PFSK-1 (cell line): ENCODE measurements around the gene LRRC26.

Experiments used
- FOXP2 ChIP-seq: optimal IDR thresholded peaks from 2 replicates; pipeline ENCODE3; 2011; ENCODE audit warnings: borderline replicate concordance, control low read depth, inconsistent platforms; ENCODE audit not compliant: insufficient read depth; ENCODE audit errors: extremely low read length, extremely low read depth
- POLR2AphosphoS5 ChIP-seq: IDR thresholded peaks from 2 replicates; pipeline ENCODE4 v1.6.1; 2012; ENCODE audit warnings: low read depth, mild to moderate bottlenecking, control low read depth, low read length, moderate library complexity
- SIN3A ChIP-seq: IDR thresholded peaks from 2 replicates; pipeline ENCODE4 v1.6.1; 2012; ENCODE audit warnings: mild to moderate bottlenecking, low read length, moderate library complexity, borderline replicate concordance; ENCODE audit not compliant: insufficient read depth
- TAF1 ChIP-seq: IDR thresholded peaks from 2 replicates; pipeline ENCODE4 v1.6.1; 2012; ENCODE audit warnings: low read length, control low read depth, borderline replicate concordance; ENCODE audit not compliant: insufficient read depth
- TF ChIP-seq, protein P1 (sequence below), 2 experiments: IDR thresholded peaks; 2 replicates each; pipeline versions ENCODE4 v1.6.1 to v1.8.0; 2011 to 2012; ENCODE audit warnings: low read depth in 2 of 2, low read length in 2 of 2, control low read depth in 1 of 2, inconsistent platforms in 1 of 2, mild to moderate bottlenecking in 1 of 2, moderate library complexity in 1 of 2; ENCODE audit not compliant: insufficient read depth in 1 of 2

Gene LRRC26

DNA sequence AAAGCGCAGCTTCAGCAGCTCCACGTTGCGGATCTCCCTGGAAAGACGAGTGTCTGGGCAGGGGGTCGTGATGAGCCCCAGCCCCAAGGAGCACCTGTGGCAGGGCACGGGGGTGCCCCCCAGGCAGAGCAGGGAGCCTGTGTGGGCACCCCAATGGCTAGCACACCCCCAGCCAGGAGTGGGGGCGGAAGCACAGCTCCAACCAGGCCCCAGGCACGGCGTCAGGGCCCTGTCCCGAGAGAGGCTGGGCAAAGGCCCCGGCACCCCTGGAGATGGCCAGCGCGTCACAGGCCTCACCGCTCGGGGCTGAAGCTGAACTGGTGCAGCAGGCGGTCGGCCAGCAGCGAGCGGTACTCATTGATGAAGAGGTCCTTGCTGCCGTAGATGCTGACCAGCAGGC, 10.6 kb upstream of the LRRC26 start:
- TF ChIP-seq, protein P1, sequence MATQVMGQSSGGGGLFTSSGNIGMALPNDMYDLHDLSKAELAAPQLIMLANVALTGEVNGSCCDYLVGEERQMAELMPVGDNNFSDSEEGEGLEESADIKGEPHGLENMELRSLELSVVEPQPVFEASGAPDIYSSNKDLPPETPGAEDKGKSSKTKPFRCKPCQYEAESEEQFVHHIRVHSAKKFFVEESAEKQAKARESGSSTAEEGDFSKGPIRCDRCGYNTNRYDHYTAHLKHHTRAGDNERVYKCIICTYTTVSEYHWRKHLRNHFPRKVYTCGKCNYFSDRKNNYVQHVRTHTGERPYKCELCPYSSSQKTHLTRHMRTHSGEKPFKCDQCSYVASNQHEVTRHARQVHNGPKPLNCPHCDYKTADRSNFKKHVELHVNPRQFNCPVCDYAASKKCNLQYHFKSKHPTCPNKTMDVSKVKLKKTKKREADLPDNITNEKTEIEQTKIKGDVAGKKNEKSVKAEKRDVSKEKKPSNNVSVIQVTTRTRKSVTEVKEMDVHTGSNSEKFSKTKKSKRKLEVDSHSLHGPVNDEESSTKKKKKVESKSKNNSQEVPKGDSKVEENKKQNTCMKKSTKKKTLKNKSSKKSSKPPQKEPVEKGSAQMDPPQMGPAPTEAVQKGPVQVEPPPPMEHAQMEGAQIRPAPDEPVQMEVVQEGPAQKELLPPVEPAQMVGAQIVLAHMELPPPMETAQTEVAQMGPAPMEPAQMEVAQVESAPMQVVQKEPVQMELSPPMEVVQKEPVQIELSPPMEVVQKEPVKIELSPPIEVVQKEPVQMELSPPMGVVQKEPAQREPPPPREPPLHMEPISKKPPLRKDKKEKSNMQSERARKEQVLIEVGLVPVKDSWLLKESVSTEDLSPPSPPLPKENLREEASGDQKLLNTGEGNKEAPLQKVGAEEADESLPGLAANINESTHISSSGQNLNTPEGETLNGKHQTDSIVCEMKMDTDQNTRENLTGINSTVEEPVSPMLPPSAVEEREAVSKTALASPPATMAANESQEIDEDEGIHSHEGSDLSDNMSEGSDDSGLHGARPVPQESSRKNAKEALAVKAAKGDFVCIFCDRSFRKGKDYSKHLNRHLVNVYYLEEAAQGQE (IDR thresholded peaks at IDR 0.05; ENCODE audit: insufficient read depth in 1 of 2, low read depth in 2 of 2, low read length in 2 of 2) = no peak
- TF ChIP-seq POLR2AphosphoS5 (no peak), SIN3A (no peak), TAF1 (no peak), FOXP2 (no peak)

DNA sequence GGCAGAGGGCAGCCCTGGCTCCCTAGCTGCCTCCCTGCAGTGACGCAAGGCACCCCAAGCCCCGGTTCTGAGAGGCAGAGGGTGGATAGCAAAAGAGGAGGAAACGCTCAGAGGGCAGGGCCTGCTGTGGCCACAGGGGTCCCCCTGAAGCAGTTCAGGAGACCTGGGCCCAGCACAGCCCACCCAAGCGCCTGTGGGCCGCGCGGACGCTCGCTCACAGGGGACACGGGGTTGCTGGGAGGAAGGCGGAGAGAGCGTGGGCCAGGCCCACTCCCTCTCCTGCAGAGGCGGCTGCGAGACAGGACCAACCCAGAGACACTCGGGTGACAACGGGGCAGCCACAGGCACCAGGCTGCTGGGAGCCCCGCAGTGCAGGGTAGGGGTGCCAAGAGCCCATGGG, 9.9 kb upstream of the LRRC26 start:
- TF ChIP-seq, protein P1 (IDR thresholded peaks at IDR 0.05; ENCODE audit: insufficient read depth in 1 of 2, low read depth in 2 of 2, low read length in 2 of 2) = no peak
- TF ChIP-seq FOXP2 (no peak), POLR2AphosphoS5 (no peak), TAF1 (no peak)

DNA sequence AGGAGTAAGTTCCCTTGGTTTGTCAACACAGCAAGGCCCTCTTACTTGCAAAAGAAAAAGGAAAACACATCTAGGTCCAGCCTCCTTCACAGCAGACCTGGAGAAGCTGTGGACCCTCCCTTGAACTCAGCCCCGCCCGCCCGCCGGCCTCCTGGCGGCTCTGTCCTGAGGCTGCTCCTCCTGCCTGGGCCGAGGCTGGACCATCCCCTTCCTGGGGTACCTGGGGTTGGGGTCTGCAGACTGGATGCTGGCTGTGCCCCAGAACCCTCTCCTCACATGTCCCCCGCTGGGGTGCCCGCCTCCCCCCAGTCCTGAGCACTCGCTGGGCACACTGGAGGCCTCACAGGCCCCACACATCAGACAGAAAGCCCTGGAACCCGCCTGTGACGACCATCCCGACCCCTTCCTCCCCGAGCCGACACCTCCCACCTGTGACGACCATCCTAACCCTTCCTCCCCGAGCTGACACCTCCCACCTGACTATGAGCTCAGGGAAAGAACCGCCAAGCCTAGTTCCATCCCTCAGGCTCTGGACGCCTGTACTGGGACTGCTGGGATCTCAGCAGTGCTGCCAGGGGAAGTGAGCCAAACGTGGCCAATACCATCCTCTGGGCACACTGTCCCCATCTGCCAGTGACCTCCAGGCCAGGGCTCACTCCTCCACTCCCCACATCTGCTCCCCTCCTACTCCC, 9.2 kb upstream of the LRRC26 start:
- TF ChIP-seq POLR2AphosphoS5 = no peak
- TF ChIP-seq FOXP2 = no peak
- TF ChIP-seq TAF1 = no peak
- TF ChIP-seq, protein P1 (IDR thresholded peaks at IDR 0.05; ENCODE audit: insufficient read depth in 1 of 2, low read depth in 2 of 2, low read length in 2 of 2) = no peak
- no peak for TF ChIP-seq SIN3A

DNA sequence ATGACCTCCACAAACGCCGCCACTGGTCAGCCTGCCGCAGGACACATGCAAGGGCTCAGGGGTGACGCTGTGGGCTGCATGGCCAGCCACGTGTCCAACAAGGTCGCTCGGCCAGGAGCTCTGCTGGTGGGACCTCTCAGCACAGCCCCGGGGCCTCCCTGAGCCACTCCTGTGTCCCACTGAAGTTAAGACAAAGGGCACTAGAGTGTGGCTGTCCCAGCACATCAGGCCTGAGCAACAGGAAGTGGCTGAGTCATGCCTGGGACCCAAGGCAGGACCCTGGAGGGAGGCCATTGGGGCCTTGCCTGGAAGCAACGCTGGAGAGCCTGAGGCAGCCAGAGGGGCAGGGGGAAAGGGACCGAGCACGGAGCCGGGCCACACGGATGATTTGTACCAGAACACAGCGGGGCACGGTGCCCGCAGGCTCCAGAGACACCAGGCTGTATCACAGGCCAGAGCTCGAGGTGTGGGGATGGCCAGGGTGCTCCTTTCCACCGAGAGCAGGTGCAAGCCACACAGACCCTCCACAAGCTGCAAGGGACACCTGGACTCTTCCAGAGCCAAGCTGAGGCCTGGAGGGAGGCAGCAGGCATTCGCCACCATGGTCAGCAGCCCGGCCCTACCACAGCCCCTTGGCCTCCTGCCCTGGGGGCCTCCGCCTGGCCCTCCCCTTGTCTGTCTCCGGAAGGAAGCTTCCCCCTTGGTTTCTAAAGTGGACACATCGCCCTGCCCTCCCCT, 8.5 kb upstream of the LRRC26 start:
- TF ChIP-seq, protein P1 (IDR thresholded peaks at IDR 0.05; ENCODE audit: insufficient read depth in 1 of 2, low read depth in 2 of 2, low read length in 2 of 2) = peak in 1 of 2 experiments; percentile 57; a peak in 1 of 4 replicates
- no peak for TF ChIP-seq TAF1
